GM19455 (cell line): ENCODE results near the gene TNRC18.
"Not testable (repeated sequence)": the region's sequence is repeated elsewhere in the genome, so short reads cannot be mapped to it uniquely, and the experiment has no call there.

Experiments used
- ATAC-seq: cut with Tn5 transposase; IDR thresholded peaks from one replicate; pipeline ENCODE4 v1.9.1; 2021; ENCODE audit not compliant: unreplicated experiment

The TNRC18 gene

GRCh38 chr7:5300366-5300765, 123.3 kb downstream of the TNRC18 start:
- ATAC-seq, result no peak

DNA sequence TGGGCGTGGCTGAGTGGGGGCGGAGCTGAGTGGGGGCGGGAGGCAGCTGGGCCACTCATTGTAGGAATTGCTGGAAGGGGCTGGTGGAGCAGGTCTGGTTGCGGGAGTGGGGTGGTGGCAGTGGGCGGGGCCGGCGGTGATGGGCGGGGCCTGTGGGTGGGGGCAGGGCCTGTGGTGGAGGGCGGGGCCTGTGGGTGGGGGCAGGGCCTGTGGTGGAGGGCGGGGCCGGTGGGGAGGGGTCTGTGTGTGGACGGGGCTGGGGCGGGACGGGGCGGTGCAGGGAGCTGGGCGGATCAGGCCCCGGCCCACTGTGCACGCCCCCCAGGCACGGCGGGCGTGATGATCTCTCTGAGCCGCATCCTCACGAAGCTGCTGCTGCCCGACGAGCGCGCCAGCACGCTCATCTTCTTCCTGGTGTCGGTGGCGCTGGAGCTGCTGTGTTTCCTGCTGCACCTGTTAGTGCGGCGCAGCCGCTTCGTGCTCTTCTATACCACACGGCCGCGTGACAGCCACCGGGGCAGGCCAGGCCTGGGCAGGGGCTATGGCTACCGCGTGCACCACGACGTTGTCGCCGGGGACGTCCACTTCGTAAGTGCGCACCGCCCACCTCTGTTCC, 126.9 kb downstream of the TNRC18 start:
- no peak for ATAC-seq

- no peak for ATAC-seq
Observed at GRCh38 chr7:5296015-5296610, 127.5 kb downstream of the TNRC18 start.

DNA sequence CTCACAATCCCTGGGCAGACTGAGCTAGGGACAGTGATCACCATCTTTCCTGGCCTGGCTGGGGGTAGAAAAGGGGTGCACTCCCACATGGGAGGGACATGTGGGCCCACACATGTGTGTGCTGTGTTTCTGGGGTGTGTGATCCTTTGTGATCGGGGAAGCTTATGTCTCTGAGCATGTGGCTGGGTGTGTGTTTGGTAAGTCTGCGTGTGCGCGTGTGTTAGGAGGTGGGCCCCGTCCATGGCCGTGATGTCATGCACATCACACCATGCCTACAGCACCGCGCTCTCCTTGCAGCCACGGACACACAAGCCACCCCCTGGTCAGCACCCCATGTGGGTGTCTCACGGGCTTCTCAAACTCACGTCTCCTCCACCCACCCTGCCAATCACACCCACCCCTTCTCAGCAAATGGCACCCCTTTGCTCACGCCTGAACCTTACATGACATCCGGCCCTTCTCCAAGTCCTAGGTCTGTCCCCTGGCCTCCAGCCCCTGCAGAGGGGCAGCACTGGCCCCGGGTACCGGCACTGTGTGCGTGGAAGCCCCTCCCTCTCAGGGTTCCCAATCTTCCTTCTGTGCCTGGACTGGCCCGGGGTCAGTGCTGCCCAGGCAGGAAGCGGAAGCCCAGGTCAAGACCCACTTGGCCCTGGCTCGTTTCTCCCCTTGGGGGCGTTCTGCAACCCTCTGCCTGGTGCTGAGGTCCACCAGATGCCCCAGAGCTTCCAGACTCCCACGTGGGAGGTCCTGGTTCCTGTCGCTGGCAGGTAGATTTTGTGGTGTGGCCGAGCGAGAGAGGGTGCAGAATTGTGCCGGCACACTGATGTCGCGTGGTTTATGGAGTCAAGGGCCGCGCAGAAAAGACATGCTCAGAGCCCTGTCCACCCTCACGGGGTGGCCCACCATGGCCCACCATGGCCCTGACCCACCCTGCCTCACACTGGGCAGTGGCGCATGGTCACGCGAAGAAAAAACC, 128.3 kb downstream of the TNRC18 start:
- ATAC-seq, result no peak

- no peak for ATAC-seq
Observed at GRCh38 chr7:5294169-5294987, 129.3 kb downstream of the TNRC18 start.

DNA sequence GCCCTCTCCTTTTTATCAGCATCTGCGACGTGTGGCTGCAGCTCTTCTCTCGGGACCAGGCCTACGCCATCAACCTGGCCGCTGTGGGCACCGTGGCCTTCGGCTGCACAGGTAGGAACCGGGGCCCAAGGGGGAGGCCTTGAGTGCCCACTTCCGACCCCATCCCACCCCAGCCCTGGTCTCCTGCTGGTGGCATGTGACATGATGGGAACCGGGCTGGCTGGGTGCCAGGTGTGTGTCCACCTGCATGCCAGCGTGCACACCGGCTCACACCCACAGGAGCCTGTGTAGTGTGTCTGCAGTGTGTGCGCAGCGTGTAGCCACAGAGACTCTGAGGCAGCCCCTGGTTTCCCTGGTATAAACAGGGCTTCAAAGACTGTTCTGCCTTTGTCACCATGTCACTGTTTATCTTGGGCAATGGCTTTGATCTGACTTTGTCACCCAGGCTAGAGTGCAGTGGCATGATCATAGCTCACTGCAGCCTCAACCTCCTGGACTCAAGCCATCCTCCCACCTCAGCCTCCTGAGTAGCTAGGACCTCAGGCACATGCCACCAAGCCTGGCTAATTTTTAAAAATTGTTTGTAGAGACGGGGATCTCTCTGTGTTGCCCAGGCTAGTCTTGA, 131.8 kb downstream of the TNRC18 start:
- not testable (repeated sequence) for ATAC-seq

- ATAC-seq, result no peak
Observed at GRCh38 chr7:5291301-5291700, 132.3 kb downstream of the TNRC18 start.

- ATAC-seq, result no peak
Observed at GRCh38 chr7:5289355-5289754, 134.3 kb downstream of the TNRC18 start.

GRCh38 chr7:5288560-5288959, 135.1 kb downstream of the TNRC18 start:
- ATAC-seq, result not testable (repeated sequence)

- no peak for ATAC-seq
Observed at GRCh38 chr7:5287802-5288201, 135.8 kb downstream of the TNRC18 start.

DNA sequence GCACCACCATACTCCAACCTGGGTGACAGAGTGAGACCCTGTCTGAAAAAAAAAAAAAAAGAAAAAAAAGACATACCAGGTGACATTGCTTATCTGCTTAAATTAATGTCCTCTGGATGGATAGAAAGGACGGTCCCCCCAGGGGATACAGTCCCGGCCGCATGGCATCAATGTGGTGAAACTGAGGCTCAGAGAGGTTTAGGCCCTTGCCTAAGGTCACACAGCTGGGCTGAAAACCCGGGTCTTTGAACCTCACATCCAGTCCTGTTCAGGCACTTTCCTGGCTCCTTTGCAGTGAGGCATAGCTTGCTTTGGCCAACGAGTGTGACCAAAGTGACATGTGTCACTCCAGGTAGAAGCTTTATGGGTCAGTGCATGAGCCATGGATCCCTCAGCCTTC, 136.3 kb downstream of the TNRC18 start:
- ATAC-seq, result not testable (repeated sequence)

- ATAC-seq, result no peak
Observed at GRCh38 chr7:5286933-5287332, 136.7 kb downstream of the TNRC18 start.

DNA sequence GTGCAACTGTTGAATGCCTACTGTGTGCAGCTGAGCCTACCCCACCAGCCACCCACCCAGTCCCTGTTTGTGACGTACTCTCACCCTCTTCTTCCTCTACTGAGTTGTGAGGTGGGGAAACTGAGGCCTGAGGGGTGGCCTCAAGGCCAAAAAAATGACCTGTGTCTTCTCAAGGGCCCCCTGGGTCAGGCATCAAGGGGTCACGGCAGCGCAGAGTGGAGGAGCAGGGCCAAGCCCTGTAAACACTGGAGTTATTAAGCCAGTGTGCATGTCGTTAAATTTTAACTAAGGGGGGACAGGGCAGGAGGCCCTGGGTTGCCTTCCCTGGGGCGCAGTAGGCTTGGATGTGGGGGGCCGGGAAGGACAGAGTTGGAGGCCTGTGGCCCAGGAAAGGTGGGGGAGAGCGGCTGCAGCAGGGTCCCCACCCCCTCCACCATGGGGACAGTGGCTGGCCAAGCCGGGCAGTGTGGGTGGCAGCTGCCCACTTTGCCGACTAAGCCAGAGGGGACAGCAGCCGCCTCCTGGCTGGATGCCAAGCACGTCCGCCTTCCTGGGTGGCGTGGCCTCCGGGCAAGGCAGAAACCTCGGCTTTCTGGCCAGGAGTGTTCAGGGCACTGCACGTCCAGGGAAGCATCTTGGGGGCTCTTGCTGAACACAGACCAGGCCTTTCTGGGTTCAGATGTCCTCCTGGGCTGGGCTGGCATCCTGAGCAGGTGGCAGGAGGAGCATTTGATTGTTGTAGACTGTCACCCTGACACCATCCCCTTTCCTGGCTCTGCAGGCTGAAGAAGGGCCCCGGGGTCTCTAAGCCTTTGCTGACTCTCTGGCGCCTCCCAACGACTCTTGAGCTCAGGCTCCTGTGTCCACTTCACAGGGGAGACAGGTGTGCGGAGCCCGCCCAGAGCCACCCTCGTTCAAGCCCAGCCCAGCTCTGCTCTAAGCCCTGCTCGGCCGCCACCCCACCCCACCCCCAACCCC, 139.0 kb downstream of the TNRC18 start:
- ATAC-seq, result no peak

DNA sequence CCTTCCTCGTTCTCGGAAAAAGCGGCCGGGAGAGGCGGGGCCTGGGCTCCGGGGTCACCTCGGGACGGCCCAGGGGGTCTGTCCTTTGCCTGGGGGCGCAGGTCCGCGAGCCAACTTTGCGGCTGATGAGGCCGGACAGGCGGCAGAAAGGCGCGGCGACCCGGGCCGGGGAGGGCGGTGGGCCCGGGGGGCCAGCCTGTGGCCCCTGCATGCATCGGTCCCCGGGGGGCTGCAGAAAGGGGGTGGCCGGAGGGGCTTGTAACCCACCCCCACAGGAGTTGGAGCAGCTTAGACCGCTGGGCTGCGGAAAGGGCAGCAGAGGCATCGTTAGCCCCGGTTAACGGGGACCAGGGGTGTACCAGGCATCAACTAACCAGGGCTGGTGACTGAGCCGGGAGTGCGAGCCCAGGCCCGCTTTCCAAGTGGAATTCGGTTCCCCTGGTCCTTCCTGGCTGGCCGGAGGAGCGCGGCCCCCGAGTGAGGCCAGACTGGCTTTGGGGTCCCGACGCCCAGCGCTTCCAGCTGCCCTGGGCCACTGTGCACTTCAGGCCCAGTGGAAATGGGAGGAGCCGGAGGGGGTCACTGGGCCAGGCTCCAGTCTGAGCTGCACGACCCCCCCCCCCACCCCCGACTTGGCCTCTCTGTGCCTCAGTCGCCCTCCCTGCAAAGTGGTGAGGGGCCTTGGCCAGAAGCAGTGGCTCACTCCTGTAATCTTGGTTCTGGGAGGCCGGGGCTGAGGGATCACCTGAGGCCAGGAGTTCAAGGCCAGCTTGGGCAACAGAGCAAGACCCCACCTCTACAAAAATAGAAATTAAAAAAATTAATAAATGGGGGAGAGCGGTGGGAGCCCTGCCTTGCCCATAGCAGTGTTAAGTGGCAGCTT, 140.0 kb downstream of the TNRC18 start:
- ATAC-seq, result no peak

- no peak for ATAC-seq
Observed at GRCh38 chr7:5282543-5283316, 140.9 kb downstream of the TNRC18 start, which contains the start of gene SLC29A4. Gene SLC29A4, plus strand, starts transcription at chr7:5282943. Its CDS starts 4,874 bp downstream, at chr7:5287817.

DNA sequence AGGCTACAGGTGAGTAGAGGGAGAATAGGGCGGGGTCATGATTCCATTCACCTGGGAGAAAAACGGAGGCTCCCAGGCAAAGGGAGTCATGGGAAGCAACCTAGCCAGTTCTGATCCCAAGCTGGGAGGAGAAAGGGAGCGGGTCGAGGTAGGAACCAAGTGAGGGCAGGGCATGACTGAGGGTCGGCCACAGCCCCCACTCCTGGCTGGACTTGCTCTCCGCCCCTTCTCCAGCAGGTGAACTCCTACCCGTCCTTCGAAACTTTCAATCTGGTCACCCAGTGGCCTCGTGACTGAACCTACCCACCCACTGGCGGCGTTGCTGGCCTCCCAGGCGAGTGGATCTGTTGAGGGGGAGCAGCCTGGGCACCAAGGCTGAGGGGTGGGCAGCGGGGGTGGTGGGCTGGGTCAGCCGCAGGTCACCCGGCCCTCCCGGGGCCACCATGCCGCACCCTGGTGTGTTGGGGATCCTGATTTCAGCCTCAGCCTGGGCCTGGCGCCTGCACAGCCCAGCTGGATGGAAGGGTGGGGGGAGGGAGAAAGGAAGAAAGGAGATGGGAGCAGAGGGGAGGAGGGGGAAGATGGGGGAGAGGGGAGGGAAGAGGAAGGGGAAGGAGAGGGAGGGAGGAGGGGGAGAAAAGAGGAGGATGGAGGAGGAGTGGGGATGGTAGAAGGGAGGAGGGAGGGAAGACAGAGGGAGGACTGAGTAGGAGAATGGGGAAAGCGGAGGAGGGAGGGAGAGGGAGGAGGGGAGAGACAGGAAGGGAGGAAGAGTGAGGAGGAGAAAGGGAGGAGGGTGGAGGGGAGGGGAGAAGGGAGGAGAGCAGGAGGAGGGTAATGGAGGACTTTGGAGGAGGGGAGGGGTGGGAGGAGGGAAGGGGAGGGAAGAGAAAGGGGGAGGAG, 141.8 kb downstream of the TNRC18 start:
- not testable (repeated sequence) for ATAC-seq
